ENCODE data around the gene MAML1. TPM values are rescaled to one million over a fixed set of nuclear protein-coding genes. Genes with fewer than 3 reads are reported as not detected.

MAML1 gene
- total RNA-seq, 1 donor from 2014 or later, result 11.8 TPM

GRCh38 chr5:179755022-179755421, 22.4 kb downstream of the MAML1 start:
- TF ChIP-seq, protein P1, sequence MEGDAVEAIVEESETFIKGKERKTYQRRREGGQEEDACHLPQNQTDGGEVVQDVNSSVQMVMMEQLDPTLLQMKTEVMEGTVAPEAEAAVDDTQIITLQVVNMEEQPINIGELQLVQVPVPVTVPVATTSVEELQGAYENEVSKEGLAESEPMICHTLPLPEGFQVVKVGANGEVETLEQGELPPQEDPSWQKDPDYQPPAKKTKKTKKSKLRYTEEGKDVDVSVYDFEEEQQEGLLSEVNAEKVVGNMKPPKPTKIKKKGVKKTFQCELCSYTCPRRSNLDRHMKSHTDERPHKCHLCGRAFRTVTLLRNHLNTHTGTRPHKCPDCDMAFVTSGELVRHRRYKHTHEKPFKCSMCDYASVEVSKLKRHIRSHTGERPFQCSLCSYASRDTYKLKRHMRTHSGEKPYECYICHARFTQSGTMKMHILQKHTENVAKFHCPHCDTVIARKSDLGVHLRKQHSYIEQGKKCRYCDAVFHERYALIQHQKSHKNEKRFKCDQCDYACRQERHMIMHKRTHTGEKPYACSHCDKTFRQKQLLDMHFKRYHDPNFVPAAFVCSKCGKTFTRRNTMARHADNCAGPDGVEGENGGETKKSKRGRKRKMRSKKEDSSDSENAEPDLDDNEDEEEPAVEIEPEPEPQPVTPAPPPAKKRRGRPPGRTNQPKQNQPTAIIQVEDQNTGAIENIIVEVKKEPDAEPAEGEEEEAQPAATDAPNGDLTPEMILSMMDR (IDR thresholded peaks at IDR 0.05; ENCODE audit: borderline replicate concordance), result no peak
- H3K27ac ChIP-seq (replicated peaks), result peak overlapping the region; percentile 24
- peaks cover 65% of the 10 kb centered on the region for H3K4me1 ChIP-seq

GRCh38 chr5:179758955-179759354, 26.3 kb downstream of the MAML1 start:
- Histone ChIP-seq H3K36me3 (no peaks in the 10 kb centered on the region), H3K4me1 (peaks cover 79% of the 10 kb centered on the region), H3K9me3 (replicated peaks) (no peaks in the 10 kb centered on the region), H3K27me3 (ENCODE audit: low read depth) (no peaks in the 10 kb centered on the region), H3K27ac (replicated peaks) (no peak overlapping the region), H3K4me3 (no peak overlapping the region)
- no peak for DNase-seq
- intact Hi-C loops (cut with micrococcal nuclease), result no loop called here
- TF ChIP-seq, protein P1 (IDR thresholded peaks at IDR 0.05; ENCODE audit: borderline replicate concordance), result no peak

More at GRCh38 chr5:179755022-179755421, 22.4 kb downstream of the MAML1 start:
- Histone ChIP-seq H3K9me3 (replicated peaks) (no peaks in the 10 kb centered on the region), H3K4me3 (no peak overlapping the region), H3K27me3 (ENCODE audit: low read depth) (no peaks in the 10 kb centered on the region), H3K36me3 (peaks cover 4% of the 10 kb centered on the region)
- intact Hi-C loops (cut with micrococcal nuclease), result no loop called here
- no peak for DNase-seq

- no peak for DNase-seq
- Histone ChIP-seq H3K9me3 (replicated peaks) (no peaks in the 10 kb centered on the region), H3K27ac (replicated peaks) (no peak overlapping the region), H3K36me3 (no peaks in the 10 kb centered on the region), H3K27me3 (ENCODE audit: low read depth) (no peaks in the 10 kb centered on the region), H3K4me1 (peaks cover 79% of the 10 kb centered on the region), H3K4me3 (no peak overlapping the region)
- intact Hi-C loops (cut with micrococcal nuclease), result loop anchor here (5.0 kb wide), 1 partner anchor 37 kb away; no protein-coding TSS in a partner anchor
- TF ChIP-seq, protein P1 (IDR thresholded peaks at IDR 0.05; ENCODE audit: borderline replicate concordance), result no peak
Observed at GRCh38 chr5:179759581-179760551, 27.2 kb downstream of the MAML1 start.

DNA sequence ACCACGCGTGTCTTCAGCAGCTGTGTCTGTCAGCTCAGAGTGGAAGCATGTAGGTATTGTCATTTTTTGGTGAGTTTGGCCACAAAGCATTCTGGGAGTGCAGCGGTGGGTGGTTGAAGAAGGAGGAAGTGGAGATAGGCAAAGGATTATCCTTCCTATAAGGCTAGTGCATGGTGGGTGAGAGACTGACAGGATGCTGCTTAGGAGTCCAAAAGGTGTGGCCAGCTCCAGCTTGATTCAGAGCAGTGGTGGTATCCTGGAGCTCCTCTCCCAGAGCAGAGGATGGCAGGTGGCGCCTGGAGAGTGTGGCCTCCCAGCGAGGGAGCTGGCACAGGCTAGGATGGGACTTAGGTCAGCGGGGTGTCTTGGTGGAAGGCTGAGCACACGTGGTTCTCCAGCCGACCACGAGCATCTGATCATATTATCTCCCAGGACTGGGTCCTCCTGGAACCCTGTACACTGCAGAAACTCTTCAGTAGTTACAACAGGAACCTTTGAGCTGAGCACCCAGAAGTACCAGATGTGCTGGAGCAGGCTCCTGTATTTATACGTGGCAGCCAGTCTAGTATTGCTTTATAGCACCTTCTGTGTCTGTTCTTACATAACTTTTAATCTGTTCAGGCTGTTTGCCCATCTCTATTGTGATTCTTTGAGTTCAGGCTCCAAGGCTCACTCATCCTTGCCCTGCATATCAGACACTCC, 29.6 kb downstream of the MAML1 start:
- intact Hi-C loops (cut with micrococcal nuclease), result loop anchor here (5.0 kb wide), 1 partner anchor 35 kb away; no protein-coding TSS in a partner anchor
- H3K4me1 ChIP-seq, result peaks cover 82% of the 10 kb centered on the region
- TF ChIP-seq, protein P1 (IDR thresholded peaks at IDR 0.05; ENCODE audit: borderline replicate concordance), result no peak
- no peaks in the 10 kb centered on the region for H3K27me3 ChIP-seq (ENCODE audit: low read depth)
- H3K36me3 ChIP-seq, result peaks cover 20% of the 10 kb centered on the region
- peak overlapping the region; percentile 47 for H3K27ac ChIP-seq (replicated peaks)
- no peaks in the 10 kb centered on the region for H3K9me3 ChIP-seq (replicated peaks)
- no peak overlapping the region for H3K4me3 ChIP-seq
- no peak for DNase-seq

DNA sequence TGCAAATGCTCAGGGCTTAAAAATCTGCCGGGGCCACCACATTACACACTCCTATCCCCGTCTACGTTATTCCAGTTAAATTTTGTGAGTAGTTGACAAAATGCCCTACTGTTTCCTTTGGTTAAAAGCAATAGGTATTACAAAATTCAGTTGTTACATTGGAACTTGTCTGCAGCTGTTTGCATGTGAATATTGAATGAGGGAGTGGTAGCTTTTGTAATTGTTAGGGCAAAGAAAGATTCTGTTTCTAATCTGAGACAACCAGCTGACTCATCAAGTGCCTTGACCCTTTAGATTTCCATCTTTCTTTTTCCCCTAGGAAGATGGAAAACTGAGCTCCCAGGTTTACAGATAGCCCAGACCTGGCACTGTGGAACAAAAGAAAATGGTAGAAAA, 30.2 kb downstream of the MAML1 start:
- DNase-seq, result no peak
- Histone ChIP-seq H3K27me3 (ENCODE audit: low read depth) (no peaks in the 10 kb centered on the region), H3K4me3 (no peak overlapping the region), H3K9me3 (replicated peaks) (no peaks in the 10 kb centered on the region), H3K4me1 (peaks cover 86% of the 10 kb centered on the region), H3K36me3 (peaks cover 21% of the 10 kb centered on the region), H3K27ac (replicated peaks) (peak overlapping the region; percentile 47)
- TF ChIP-seq, protein P1 (IDR thresholded peaks at IDR 0.05; ENCODE audit: borderline replicate concordance), result no peak
- intact Hi-C loops (cut with micrococcal nuclease), result loop anchor here (5.0 kb wide), 1 partner anchor 35 kb away; no protein-coding TSS in a partner anchor

Measured in left ventricle myocardium inferior (tissue), 1 donor.